OCI-M2 (cell line): ENCODE results near the gene DPF3.
A peak's percentile ranks its signal among the peaks of the same experiment; 100 is the strongest.

Experiments
- DNase-seq: peaks from one replicate; lab custom pipeline; 2025; ENCODE audit not compliant: unreplicated experiment; lab: John Stamatoyannopoulos, UW

The DPF3 gene

GRCh38 chr14:72839753-72840607 lies 53.9 kb downstream of the DPF3 start:
- DNase-seq: no peak

- DNase-seq: no peak
These were observed 54.5 kb downstream of the DPF3 start for GRCh38 chr14:72839351-72839750.

GRCh38 chr14:72836085-72836484 lies 57.8 kb downstream of the DPF3 start:
- DNase-seq: no peak

- no peak for DNase-seq
These were observed 60.7 kb downstream of the DPF3 start for GRCh38 chr14:72833174-72833573.

GRCh38 chr14:72830786-72831594 lies 62.9 kb downstream of the DPF3 start:
- DNase-seq: no peak

GRCh38 chr14:72830356-72830755 lies 63.5 kb downstream of the DPF3 start:
- no peak for DNase-seq

GRCh38 chr14:72828604-72829003 lies 65.3 kb downstream of the DPF3 start:
- DNase-seq: no peak

- peak; percentile 81 for DNase-seq
These were observed 67.9 kb downstream of the DPF3 start for GRCh38 chr14:72826039-72826438.

GRCh38 chr14:72825486-72825885 lies 68.4 kb downstream of the DPF3 start:
- DNase-seq: no peak

GRCh38 chr14:72824051-72824450 lies 69.8 kb downstream of the DPF3 start:
- DNase-seq: no peak

- no peak for DNase-seq
These were observed 70.8 kb downstream of the DPF3 start for GRCh38 chr14:72822946-72823611.

- no peak for DNase-seq
These were observed 74.9 kb downstream of the DPF3 start for GRCh38 chr14:72818998-72819397.

- DNase-seq: no peak
These were observed 77.6 kb downstream of the DPF3 start for GRCh38 chr14:72816287-72816686.

- DNase-seq: no peak
These were observed 78.5 kb downstream of the DPF3 start for GRCh38 chr14:72815430-72815829.

- DNase-seq: no peak
These were observed 81.5 kb downstream of the DPF3 start for GRCh38 chr14:72812292-72812851.

GRCh38 chr14:72810201-72810600 lies 83.7 kb downstream of the DPF3 start:
- DNase-seq: no peak

- DNase-seq: no peak
These were observed 84.8 kb downstream of the DPF3 start for GRCh38 chr14:72809063-72809462.

- no peak for DNase-seq
These were observed 85.3 kb downstream of the DPF3 start for GRCh38 chr14:72808564-72808963.

GRCh38 chr14:72802588-72802946 lies 91.3 kb downstream of the DPF3 start:
- DNase-seq: no peak

- DNase-seq: no peak
These were observed 91.9 kb downstream of the DPF3 start for GRCh38 chr14:72801836-72802587.

GRCh38 chr14:72801381-72801812 lies 92.5 kb downstream of the DPF3 start:
- no peak for DNase-seq
